Measurements from ENCODE around the gene MYRFL. TPM values are rescaled to one million over a fixed set of nuclear protein-coding genes. Genes with fewer than 3 reads are reported as not detected.
A peak's percentile ranks its signal among the peaks of the same experiment; 100 is the strongest.

Gene MYRFL
- total RNA-seq, 1 experiment from 2014 or later, result not detected

DNA sequence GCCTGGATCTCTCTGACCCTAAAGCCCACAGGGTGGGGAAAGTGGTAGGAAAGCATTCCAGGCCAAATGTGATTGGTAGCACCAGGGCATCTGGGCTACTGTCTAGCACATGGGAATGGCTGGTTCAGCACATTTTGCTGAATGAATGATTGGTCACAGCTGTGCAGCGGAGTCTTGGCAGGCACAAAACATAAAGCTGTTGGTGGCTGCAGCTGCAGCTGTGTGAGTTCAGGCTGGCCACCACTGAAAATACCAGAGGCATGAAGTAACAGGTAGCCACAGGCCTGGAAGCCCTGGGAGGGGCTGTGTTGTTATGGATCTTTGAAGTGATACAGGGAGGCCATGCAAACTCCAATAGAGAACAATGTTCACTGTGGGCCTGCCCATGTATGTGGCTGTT lies 72.7 kb downstream of the MYRFL start:
- Histone ChIP-seq H3K36me3 (ENCODE audit: low read depth) (no peaks in the 10 kb centered on the region), H3K27me3 (ENCODE audit: insufficient read depth, low read depth) (no peaks in the 10 kb centered on the region), H3F3A (ENCODE audit: insufficient read depth, low read depth) (peaks cover 7% of the 10 kb centered on the region; the same call in 1 of the 2 replicates), H3K27ac (no peak overlapping the region), H3K4me2 (no peak overlapping the region), H3K4me1 (replicated peaks; ENCODE audit: insufficient read depth) (peaks cover 8% of the 10 kb centered on the region), H2AFZ (no peak overlapping the region), H3K4me3 (no peak overlapping the region), H3K9me2 (ENCODE audit: insufficient read depth) (no peaks in the 10 kb centered on the region), H3K9me3 (ENCODE audit: insufficient read depth, low read depth) (no peaks in the 10 kb centered on the region), H3K79me2 (ENCODE audit: low read depth) (no peaks in the 10 kb centered on the region), H4K20me1 (ENCODE audit: insufficient read depth) (no peaks in the 10 kb centered on the region)
- POLR2A ChIA-PET (ENCODE audit: unreplicated experiment), result no interaction called here
- TF ChIP-seq EZH2 (IDR thresholded peaks at IDR 0.05; ENCODE audit: low read depth), result no peak
- TF ChIP-seq, protein P1, sequence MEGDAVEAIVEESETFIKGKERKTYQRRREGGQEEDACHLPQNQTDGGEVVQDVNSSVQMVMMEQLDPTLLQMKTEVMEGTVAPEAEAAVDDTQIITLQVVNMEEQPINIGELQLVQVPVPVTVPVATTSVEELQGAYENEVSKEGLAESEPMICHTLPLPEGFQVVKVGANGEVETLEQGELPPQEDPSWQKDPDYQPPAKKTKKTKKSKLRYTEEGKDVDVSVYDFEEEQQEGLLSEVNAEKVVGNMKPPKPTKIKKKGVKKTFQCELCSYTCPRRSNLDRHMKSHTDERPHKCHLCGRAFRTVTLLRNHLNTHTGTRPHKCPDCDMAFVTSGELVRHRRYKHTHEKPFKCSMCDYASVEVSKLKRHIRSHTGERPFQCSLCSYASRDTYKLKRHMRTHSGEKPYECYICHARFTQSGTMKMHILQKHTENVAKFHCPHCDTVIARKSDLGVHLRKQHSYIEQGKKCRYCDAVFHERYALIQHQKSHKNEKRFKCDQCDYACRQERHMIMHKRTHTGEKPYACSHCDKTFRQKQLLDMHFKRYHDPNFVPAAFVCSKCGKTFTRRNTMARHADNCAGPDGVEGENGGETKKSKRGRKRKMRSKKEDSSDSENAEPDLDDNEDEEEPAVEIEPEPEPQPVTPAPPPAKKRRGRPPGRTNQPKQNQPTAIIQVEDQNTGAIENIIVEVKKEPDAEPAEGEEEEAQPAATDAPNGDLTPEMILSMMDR (conservative IDR thresholded peaks at IDR 0.05), result no peak
- intact Hi-C loops (cut with micrococcal nuclease; ENCODE audit: unreplicated experiment), result loop anchor here (2.0 kb wide), 1 partner anchor 469 kb away; the partner anchor contains the start of gene KCNMB4
- CTCF ChIA-PET, result no interaction called here
- no TSS peak for BruUV-seq (replicated peaks)
- DNase-seq, result peak; percentile 37 to 40

DNA sequence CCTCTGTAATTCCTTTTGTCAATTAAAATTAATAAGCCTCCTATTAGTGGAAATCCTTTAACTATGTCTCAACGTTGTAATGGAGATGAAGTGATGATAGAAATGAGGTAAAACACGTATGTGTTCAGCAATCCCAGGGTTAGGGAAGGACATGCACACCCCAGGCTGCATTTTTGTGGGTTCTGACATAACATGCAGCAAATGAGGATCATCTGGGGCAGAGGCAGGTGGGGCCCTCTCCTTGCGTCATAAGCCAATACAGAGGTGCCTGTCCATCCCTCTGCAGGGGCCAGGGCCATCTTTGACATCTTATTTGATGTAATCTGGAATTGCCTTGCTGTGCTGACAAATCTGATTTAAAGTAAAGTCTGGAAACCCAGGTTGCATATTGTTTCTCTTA lies 73.2 kb downstream of the MYRFL start:
- Histone ChIP-seq H3K4me1 (replicated peaks; ENCODE audit: insufficient read depth) (peaks cover 8% of the 10 kb centered on the region), H3K9me2 (ENCODE audit: insufficient read depth) (no peaks in the 10 kb centered on the region), H3K4me3 (no peak overlapping the region), H2AFZ (no peak overlapping the region), H3K27me3 (ENCODE audit: insufficient read depth, low read depth) (no peaks in the 10 kb centered on the region), H3F3A (ENCODE audit: insufficient read depth, low read depth) (peaks cover 7% of the 10 kb centered on the region; the same call in 1 of the 2 replicates), H3K36me3 (ENCODE audit: low read depth) (no peaks in the 10 kb centered on the region), H3K9me3 (ENCODE audit: insufficient read depth, low read depth) (no peaks in the 10 kb centered on the region), H3K79me2 (ENCODE audit: low read depth) (no peaks in the 10 kb centered on the region), H3K4me2 (no peak overlapping the region), H4K20me1 (ENCODE audit: insufficient read depth) (no peaks in the 10 kb centered on the region), H3K27ac (no peak overlapping the region)
- DNase-seq, result no peak
- intact Hi-C loops (cut with micrococcal nuclease; ENCODE audit: unreplicated experiment), result loop anchor here (2.0 kb wide), 1 partner anchor 469 kb away; the partner anchor contains the start of gene KCNMB4
- TF ChIP-seq, protein P1 (conservative IDR thresholded peaks at IDR 0.05), result no peak
- no peak for TF ChIP-seq EZH2 (IDR thresholded peaks at IDR 0.05; ENCODE audit: low read depth)
- no TSS peak for BruUV-seq (replicated peaks)
- POLR2A ChIA-PET (ENCODE audit: unreplicated experiment), result no interaction called here
- CTCF ChIA-PET, result no interaction called here

DNA sequence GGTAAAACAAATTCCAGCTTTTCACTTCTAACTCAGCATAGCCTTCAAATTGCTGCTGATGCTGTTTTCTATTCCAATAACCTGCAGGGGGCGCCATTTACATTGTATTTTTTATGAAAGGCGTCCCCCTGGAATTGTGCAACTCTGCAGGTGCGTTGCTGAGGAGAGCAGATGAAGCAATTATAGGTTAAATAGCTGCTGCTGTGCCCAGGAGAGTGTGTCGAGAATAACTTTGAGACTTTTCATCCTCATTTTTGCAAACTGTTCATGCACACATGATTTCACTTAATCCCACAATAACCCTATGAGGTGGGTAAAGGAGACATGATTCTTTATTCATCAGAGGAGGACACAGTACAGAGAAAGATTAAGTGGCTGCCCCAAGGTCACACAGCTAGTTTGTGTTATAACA lies 75.7 kb downstream of the MYRFL start:
- ChIA-PET POLR2A (ENCODE audit: unreplicated experiment) (interaction anchor here (0.6 kb wide), 1 partner anchor 63 kb away, joined by 3 read pairs; no protein-coding TSS in a partner anchor), CTCF (interaction anchor here (0.5 to 1.3 kb wide), 5 partner anchors 17 to 582 kb away, joined by 3 to 8 read pairs (median 3); no protein-coding TSS in a partner anchor)
- intact Hi-C loops (cut with micrococcal nuclease; ENCODE audit: unreplicated experiment), result loop anchor here (1.0 to 5.0 kb wide), 4 partner anchors 87 to 676 kb away; partner anchors contain the start of gene CNOT2
- Histone ChIP-seq H3K79me2 (ENCODE audit: low read depth) (no peaks in the 10 kb centered on the region), H3K27ac (no peak overlapping the region), H3K27me3 (ENCODE audit: insufficient read depth, low read depth) (no peaks in the 10 kb centered on the region), H3K4me3 (no peak overlapping the region), H2AFZ (no peak overlapping the region), H3F3A (ENCODE audit: insufficient read depth, low read depth) (peaks cover 7% of the 10 kb centered on the region; the same call in 1 of the 2 replicates), H3K36me3 (ENCODE audit: low read depth) (no peaks in the 10 kb centered on the region), H3K9me3 (ENCODE audit: insufficient read depth, low read depth) (no peaks in the 10 kb centered on the region), H3K4me1 (replicated peaks; ENCODE audit: insufficient read depth) (peaks cover 8% of the 10 kb centered on the region), H3K9me2 (ENCODE audit: insufficient read depth) (no peaks in the 10 kb centered on the region), H4K20me1 (ENCODE audit: insufficient read depth) (no peaks in the 10 kb centered on the region), H3K4me2 (0 out of 2 replicates have a peak overlapping the region, but pooled peaks have one; percentile 26)
- no TSS peak for BruUV-seq (replicated peaks)
- TF ChIP-seq, protein P1 (conservative IDR thresholded peaks at IDR 0.05), result peak; percentile 95
- TF ChIP-seq EZH2 (IDR thresholded peaks at IDR 0.05; ENCODE audit: low read depth), result no peak
- peak; percentile 56 to 60 for DNase-seq
